Iris pigment epithelial cell (primary cell): ENCODE results near the gene CCRL2.
"Not testable (repeated sequence)": the region's sequence is repeated elsewhere in the genome, so short reads cannot be mapped to it uniquely, and the experiment has no call there.

Experiments
- DNase-seq: peaks from one replicate; pipeline ENCODE4 v3.0.0-alpha.2; 2011; ENCODE audit warnings: low read depth

Gene CCRL2

DNA sequence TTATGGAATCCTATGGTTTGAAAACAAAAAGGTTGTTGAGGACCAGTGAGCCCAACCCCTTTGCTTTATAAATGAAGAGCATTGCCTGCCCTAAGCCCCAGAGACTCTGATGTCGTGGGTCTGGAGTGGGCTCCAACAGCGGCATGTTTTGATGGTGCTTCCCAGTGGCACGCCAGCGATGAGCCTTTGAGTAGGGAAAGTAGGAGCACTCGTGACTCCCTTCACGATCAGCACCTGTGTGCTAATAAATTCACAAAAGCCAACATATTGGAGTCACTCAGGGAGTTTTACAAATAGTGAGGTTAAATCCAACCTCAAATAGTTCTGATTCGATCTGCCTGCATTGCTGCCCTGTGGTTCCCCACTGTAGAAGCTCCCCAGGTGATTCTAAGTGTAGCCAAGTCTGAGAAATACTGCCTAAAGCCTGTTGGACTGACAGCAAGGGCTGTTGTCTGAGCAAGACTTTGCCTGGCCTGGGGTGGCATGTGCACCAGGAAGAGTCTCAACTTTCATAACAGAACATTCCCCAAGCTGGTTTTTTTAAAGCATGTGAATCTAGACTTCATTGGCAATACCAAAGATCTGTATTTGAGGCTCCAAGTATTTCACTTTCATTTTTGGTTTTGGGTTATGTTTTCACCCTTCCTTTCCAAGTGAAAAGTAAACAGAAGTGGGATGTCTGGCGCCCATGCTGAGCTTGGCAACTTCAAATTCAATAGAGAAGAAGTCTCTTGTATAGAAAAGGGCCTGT is 26.4 kb upstream of the CCRL2 start:
- DNase-seq = no peak

DNA sequence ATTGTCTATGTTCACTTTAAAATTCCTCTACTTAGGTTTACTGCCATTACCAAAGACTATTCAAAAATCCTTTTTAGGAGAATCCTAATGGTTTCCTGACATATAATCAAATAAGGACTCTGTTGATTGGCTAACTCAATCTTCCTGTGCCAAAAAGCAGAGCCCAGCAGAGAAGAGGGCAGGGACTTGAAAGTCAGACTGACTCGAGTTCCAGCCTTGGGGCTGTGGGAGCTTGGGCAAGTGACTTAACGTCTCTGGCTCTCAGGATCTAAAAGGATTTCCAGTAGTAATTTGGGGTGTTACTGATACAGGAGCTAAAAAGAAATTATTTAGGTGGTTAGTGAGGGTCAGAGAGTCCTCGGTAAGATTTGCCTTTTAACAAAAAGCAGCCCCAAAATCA is 25.4 kb upstream of the CCRL2 start:
- no peak for DNase-seq

DNA sequence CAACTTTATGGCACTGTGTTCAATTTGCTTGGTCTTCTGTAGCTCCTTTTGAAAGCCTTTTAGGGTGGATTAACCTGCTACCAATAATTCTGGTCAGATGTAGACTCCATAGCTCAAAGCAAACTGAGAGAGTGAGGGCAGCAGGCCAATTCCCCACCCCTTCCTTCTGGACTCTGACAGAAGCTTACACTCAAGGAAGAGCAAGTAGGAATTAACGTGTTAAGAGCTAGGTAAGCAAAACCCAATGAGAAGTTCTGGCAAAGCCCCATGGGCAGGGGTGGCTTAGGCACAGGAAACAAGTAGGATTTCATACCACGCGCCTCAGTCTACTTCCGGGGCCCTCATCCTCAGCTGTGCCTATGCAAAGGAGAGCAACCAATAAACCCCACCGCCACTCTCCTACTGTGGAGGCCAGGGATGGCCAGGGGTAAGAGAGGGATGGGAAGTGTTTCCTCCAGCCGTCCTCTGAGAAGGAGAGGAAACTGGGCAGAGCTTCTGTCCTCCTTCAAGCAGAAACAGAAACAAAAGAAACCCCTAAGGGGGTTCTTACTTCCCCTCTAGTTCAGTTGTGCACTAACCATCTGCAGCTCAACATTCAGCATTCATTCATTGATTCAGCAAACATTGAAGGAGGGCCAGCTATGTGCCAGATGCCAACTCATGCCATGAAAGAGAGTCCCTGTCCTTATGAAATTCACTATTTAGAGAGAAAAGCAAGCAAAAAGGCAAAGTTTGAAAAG is 23.7 kb upstream of the CCRL2 start:
- no peak for DNase-seq

DNA sequence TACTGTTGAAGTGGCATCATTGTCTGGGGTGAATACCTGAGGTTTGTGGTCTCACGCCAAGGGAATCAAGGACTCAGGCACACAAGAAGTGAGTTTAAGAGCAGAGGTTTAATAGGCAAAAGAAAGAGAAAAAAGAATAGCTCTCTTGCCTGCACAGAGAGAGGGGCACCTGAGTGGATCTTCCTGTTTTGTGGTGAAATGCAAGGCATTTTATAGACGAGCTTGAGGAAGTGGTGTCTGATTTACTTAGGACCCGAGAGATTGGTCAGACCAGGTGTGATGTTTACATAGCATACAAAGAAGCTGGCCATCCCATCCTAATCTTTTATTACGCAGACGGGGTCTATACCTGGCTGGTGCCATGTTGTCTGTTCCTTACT is 23.1 kb upstream of the CCRL2 start:
- DNase-seq = no peak

DNA sequence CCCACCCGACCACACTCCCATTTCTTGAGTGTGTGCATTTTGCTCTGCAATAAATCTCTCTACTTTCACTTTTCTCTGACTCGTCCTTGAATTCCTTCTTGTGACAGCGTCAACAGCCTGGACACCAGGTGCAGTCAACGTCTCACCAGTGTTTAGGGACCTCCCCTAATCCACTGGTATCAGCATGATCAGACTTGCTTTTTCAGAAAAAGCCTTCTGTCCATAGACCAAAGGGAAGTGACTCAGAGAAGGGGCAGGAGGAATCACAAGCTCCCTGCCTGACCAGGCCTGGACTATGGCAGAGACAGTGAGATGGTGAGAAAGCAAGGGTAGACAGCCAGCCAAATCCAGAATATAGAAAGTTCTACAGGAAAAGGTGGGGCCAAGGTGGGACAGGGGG is 20.9 kb upstream of the CCRL2 start:
- peak; percentile 67 for DNase-seq

DNA sequence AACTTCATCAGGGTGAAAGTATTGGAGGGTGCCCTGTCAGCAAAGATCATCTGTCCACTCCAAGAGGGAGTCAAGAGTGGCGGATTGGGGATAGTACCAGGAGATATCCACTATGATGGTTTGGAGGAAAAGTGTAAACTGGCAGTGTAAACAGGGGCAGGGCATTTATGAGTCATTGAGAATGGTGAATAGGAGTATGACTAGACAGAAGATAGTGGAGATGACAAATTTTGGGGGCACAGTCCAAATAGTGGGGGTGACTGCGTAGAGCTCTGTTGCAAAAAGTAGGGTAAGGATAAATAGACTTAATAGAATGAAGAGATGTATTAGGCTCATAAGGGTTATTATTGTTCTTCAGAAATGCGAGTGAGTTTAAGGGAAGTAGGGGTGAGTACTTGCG is 18.2 kb upstream of the CCRL2 start:
- DNase-seq = not testable (repeated sequence)

DNA sequence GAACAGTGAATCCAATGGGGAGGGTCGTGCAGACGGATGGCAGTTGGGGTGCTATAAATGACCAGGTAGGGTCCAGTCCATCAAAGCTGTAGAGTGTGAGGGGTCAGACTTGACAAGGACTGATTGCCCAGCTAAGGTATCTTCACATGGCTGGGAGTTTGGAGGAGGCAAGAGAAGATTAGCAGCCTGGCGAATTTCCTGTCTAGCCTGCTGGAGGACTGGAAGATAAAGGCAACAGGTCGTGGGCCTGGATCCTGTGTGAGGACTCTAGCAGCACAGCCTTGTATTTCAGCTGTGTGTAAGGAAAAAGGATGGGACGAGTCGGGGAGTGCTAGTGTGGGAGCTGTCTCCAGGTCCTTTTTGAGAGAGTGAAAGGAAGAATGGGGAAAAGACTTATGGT is 17.8 kb upstream of the CCRL2 start:
- no peak for DNase-seq

DNA sequence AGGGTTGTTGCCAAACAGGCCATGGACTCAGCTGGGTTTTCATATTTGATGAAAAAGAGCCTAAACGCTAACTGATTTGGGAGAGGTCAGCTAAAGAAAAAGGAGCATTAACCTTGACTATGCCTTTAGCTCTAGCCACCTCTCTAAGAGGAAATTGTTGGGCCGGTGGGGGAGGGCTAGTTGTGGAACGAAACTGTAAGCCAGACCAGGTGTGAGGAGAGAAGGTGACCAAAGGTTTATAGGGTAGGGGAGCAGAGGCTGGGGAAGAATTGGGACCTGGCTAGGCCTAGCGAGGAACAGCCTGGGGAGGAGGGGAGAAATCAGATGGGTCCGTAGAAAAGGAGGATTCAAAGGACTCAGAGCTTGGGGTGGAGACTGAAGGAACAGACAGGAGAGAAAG is 15.5 kb upstream of the CCRL2 start:
- not testable (repeated sequence) for DNase-seq

DNA sequence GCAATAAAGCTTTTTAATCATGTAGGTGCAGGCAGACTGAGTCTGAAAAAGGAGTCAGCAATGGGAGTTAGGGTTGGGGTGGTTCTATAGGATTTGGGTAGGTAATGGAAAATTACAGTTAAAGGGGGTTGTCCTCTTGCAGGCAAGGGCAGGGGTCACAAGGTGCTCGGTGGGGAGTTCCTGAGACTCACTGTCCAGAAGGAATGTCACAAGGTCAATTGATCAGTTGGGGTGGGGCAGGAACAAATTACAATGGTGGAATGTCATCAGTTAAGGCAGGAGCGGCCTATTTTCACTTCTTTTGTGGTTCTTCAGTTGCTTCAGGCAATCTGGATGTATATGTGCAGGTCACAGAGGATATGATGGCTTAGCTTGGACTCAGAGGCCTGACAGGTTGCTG is 14.0 kb upstream of the CCRL2 start:
- DNase-seq = no peak

DNA sequence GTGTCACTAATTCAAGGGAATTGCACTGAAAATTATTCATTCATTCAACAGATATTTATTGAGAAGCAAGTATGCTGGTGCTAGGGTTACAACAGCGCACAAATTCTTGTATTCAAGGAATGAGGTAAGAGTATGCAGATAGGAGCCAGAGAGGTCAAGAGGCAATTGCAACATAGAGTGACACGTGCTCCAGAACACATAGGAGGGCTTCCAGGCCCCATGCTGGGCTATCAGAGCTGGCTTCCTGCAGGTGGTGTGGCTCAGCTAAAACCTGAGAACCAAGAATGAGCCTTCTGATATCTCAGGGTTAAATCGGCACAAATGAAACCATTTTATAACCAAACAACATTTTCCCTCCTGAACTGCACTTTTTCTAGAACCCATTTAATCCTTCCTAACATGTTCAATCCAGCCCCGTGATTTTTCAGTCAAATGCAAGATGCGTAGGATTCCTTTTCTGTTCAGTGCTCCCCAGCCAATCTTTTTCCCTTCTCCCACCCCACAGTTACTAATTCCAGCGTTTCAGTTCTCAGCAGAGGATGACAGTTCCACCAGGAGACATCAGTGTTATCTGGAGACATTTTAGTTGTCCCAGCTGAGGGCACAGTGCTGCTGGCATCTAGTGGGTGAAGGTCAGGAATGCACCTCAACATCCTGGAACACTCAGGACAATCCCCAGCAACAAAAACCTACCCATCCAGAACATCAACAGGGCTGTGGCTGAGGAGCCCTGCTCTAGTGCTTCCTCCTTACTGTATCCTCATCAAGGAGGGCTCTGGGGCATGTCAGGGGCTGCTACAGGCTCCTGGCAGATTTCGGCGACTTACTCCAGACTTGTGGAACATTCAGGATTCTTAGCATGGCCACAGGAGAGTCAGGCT is 13.3 kb upstream of the CCRL2 start:
- DNase-seq = peak; percentile 52

DNA sequence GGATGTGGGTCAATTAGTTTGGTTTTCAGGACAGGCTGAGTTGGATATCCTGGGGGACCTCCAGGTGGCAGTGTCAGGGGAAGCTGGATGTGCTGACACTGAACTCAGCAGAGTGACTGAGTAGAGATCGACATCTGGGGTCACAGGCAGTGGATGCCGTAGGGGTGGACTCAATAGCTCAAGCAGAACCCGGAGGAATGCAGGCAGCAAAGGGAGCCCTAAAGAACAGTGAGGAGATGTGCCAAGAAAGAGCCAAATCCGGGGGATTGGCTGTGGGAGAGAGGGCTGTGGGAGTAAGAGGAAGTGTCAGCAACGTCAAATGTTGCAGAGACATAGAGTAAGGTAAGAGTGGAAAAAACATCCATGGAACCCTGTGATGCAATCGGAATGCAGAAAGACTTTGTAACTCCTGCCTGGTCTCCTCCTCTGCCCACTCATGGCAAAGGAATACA is 11.8 kb upstream of the CCRL2 start:
- DNase-seq = peak; percentile 41

DNA sequence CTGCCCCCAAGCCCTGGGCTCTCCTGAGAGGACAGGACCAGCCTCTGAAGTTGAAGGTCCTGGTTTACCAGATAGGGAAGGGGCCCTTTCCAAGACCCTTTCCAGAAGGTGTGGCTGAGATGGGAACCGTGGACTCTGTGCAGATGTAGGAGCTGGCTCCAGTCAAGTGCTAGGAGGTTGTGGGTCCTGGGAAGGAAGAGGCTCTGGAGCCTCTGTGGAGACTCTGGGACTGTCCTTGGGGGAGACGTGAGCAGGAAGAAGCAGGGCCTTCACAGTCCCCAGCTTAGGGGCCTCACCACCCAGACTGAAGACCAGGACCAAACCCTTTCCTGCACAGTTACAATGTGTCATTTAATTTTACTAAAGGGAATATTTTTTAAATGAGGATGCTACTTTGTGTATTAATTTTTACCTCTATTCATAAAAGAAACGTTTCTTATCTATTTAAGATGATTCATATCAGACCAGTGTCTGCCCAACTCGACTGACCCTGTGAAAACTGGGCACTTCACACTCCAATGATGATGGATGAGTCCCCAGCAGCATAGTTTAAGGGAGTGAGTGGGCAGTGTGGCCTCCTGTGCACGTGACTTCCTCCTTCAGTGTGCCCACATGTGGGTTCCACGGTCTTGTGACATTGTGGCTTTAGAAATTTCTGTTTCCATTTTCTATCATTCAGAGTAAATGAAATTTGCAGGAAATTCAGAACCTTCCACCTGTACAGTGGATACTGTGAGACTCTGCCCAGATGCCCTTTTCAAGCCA is 11.1 kb upstream of the CCRL2 start:
- no peak for DNase-seq

DNA sequence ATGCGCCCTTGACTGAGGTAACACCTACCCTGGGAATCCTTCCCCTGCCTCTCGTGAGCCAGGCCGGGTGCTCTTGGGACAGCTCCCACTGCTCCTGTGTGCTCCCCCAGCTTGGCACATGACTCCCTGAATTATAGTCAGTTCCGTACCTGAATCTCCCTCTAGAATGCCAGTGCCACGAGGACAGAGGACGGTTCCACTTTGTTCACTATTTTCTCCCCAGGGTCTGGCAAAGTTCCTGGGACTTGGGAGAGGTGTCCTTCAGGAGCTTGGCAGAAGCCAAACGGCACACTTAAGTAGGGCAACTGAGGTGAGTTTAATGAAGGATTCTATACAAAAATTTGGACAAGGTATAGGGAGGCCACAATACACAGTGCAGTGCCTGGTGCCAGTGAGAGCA is 9.9 kb upstream of the CCRL2 start:
- DNase-seq = no peak

DNA sequence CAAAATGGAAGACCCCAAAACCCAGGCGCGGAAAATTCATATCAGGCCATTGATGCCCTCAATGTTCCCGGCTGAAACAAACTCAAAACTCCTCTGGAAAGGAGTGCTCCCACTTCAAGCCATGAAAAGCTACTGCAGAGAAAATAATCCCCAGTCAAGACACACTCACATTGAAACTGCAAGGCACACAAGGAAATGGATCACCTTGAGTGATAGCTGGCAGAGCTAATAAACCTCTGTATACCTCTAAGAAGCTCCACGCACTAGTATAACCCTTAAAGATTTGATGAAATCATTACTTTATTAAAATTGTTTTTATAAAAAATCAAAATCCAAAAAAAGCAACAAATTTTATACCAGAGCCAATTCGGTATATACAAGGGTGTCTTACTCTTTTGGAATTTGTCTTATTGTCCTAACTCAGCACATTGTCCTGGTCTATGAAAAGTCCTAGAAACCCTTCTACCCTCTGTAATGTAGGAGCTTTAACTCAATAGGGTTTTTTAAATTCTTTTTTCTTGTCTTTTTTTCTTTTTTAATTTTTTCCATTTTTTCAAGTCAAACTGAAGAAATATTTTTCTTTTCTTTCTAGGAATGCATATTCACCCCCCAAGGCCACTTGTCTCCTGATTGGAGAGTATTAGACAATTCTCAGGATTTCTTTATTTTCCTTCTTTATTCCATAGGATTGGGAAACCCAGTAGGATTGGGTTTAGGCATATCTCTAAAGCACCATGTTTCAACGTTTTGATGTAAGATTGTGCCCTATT is 8.7 kb upstream of the CCRL2 start:
- DNase-seq = no peak

DNA sequence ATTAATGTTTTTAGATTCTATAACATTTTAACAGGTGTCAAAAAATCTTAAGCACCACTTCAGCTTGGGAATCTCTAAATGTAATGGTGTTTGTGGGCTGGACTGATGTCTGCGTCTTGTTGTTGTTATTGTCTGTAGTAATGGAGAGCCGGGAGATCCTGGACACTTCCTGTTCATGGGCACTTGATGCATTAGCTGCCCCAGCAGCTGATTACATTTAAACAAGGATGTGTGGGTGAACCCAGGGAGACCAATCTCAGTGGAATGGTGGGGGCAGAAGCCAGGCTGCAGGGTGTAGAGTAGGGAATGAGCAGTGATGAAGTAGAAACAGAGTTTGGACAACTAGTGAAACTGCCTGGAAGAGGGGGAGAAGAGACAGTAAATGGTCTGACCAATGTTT is 8.0 kb upstream of the CCRL2 start:
- no peak for DNase-seq

DNA sequence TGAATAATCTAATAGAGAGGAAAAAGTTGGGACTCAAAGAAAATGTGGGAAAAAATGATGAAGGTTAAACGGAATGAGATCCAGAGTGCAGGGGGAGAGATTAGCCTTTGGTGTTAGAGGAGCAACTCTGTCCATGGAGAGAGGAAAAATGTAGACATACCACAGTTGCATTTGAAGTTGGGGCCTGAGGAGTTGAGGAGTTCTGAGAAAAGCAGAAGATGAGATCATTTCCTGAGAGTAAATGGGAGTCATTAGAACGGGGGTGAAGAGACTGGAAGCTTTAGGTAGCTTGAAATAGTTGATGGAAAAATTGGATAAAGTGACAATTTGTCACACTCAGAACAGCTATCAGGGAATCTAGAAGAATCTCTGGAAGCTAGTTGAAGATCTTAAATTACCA is 7.5 kb upstream of the CCRL2 start:
- no peak for DNase-seq

DNA sequence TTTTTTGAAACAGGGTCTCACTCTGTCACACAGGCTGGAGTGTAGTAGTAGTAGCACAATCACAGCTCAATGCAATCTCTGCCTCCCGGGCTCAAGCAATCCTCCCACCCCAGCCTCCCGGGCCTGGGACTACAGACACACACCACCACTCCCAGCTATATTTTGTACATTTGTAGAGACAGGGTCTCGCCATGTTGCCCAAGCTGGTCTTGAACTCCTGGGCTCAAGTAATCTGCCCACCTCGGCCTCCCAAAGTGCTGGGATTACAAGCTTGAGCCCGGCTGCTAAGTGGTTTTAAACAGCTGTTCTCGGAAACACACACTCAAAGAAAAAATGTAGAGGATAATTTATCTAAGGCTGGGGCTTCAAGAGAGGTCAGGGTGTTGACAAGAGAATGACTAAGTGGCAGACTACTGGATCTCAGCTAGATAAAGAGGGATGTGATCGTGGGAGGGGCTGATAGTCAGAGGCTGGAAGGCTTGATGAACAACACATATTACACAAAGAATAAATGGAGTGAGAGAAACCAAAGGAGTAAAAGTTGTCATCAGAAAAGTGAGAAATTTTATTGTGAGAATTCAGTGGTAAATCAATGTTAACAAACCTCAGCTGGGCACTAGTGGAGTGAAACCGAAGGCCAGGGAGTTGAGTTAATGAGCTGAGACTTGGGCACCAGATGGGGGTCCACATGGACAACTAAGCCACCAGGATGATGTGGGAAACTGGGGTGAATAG is 6.9 kb upstream of the CCRL2 start:
- DNase-seq = peak; percentile 71

DNA sequence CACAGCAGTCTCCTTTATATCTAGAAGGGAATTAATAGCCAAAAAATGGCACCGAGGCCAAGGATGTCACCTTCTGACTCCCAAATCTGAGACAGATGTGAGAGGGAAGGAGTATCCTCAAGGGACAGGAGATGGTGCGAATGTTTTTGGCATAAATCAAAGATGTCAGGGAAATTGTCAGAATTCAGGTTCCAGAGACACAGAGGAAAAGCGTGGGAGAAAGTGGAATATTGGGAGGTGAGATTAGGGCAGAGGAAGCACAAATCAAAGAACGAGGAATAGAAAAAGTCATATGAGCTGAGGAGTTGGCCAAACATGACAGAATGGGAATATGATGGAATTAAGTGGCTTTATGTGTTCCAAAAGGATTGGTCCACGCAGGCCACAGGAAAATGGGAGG is 6.2 kb upstream of the CCRL2 start:
- DNase-seq = no peak

DNA sequence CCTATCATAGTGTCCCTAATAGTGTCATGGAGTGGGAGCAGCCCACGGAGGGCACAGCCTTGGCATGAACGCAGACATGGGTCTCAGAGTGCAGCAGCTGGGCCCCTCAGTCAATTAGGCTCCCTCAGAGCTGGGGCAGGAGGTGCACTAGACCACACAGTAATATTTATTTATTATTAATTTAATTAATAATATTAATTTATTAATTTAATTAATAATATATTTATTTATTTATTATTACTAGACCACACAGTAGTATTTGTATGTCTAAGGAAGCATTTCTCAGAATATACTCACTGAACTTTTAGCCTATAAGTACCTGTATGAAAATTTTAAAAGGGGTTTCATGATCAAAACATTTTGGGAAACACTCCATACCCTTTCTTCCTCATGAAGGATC is 5.5 kb upstream of the CCRL2 start:
- no peak for DNase-seq

DNA sequence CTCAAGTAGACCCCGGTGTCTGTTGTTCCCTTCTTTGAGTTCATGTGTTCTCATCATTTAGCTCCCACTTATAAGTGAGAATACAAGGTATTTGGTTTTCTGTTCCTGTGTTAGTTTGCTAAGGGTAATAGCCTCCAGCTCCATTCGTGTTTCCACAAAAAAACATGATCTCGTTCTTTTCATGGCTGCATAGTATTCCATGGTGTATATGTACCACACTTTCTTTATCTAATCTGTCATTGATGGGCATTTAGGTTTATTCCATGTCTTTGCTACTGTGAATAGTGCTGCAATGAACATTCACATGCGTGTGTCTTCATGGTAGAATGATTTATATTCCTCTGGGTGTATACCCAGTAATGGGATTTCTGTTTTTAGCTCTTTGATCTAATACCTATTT is 4.2 kb upstream of the CCRL2 start:
- not testable (repeated sequence) for DNase-seq
